Left lung (tissue), 14 donors: Measurements from ENCODE around the gene GUSB. TPM values are rescaled to one million over a fixed set of nuclear protein-coding genes. Genes with fewer than 3 reads are reported as not detected.
A peak's percentile ranks its signal among the peaks of the same experiment; 100 is the strongest.
"Not testable (repeated sequence)": the region's sequence is repeated elsewhere in the genome, so short reads cannot be mapped to it uniquely, and the experiment has no call there.

Experiments used
- ATAC-seq: fragments of 200-7000 bp; cut with Tn5 transposase; one replicate; pipeline ENCODE4 v1.9.1; 2020; ENCODE audit warnings: moderate library complexity
- DNase-seq, 4 donors: peaks; one replicate each; pipeline ENCODE4 v3.0.0-alpha.2; 2013 to 2020
- H3K27ac ChIP-seq, 2 donors: fragments of 200-600 bp; sonication (generic) in 1 of 2; one replicate each; pipeline versions ENCODE4 v1.5.0 to v1.8.0; 2020 to 2021
- H3K27me3 ChIP-seq, 2 donors: fragments of 200-600 bp; sonication (generic) in 1 of 2; one replicate each; pipeline versions ENCODE4 v1.5.0 to v1.8.0; 2020 to 2021
- H3K36me3 ChIP-seq, 2 donors: fragments of 200-600 bp; sonication (generic) in 1 of 2; one replicate each; pipeline versions ENCODE4 v1.5.0 to v1.8.0; 2020 to 2021
- H3K4me1 ChIP-seq, 2 donors: fragments of 200-600 bp; one replicate each; pipeline ENCODE4 v1.8.0; 2021
- H3K4me3 ChIP-seq, 2 donors: fragments of 200-600 bp; sonication (generic) in 1 of 2; one replicate each; pipeline versions ENCODE4 v1.5.0 to v1.8.0; 2020 to 2021; ENCODE audit warnings: mild to moderate bottlenecking in 1 of 2
- H3K9me3 ChIP-seq, 2 donors: fragments of 200-600 bp; sonication (generic) in 1 of 2; one replicate each; pipeline versions ENCODE4 v1.5.0 to v1.8.0; 2020 to 2021
- CTCF ChIP-seq, 2 donors: fragments of 200-600 bp; sonication (generic) in 1 of 2; IDR thresholded peaks; one replicate each; pipeline versions ENCODE4 v1.5.0 to v1.8.0; 2021; ENCODE audit warnings: antibody characterized with exemption in 2 of 2
- intact Hi-C, 2 donors: fragments of 100-400 bp; cut with DNase I; formaldehyde crosslinking; loops; one replicate each; pipeline versions ENCODE4 v1.11.2 to v1.14.2; 2022
- long read RNA-seq, 12 donors: library from polyadenylated mRNA in 2 of 12; unstranded in 2 of 12; transcript quantifications; one replicate each; pipeline ENCODE4 v2.0.0 and lab custom pipeline, GENCODE V29; 2019 to 2026
- polyA plus RNA-seq, 6 donors: library from polyadenylated mRNA; unstranded; fragments of 120-200 nt; gene quantifications; one replicate each; pipeline ENCODE4 v1.2.1, GENCODE V29; 2013; ENCODE audit not compliant: insufficient read length in 6 of 6
- total RNA-seq, 2 donors: library from RNA; stranded (reverse); fragmentation: NEBNext Ultra II Directional; extraction: Animal tissue kit (Norgen Biotek cat#: 25700); gene quantifications; one replicate each; pipeline ENCODE4 v1.2.1, GENCODE V29; 2021
- donor health status: DM: no; HTN: yes; CAD: no.
- donor health status: DM: no; HTN: no; CAD: no.

The GUSB gene
- total RNA-seq (10 to 100 TPM; 54.7 to 71.5 TPM), polyA plus RNA-seq (10 to 100 TPM; 63.4 to 76.9 (median 69.0) TPM)
- long read RNA-seq, donor 1, transcript GUSB-201 (12 exons, 2,300 nt): major isoform, 9 of 80 reads
- long read RNA-seq, donor 1, partial matches to known transcripts: 63 of 80 reads
- long read RNA-seq, donor 1, other reads (novel, unspliced or antisense): 6 of 80 reads
- long read RNA-seq, donor 2, transcript GUSB-201 (12 exons, 2,300 nt): major isoform, 8 of 19 reads
- long read RNA-seq, donor 2, partial matches to known transcripts: 0 of 19 reads
- long read RNA-seq, donor 2, other reads (novel, unspliced or antisense): 11 of 19 reads
- long read RNA-seq, donor 3, partial matches to known transcripts: 41 of 50 reads
- long read RNA-seq, donor 3, other reads (novel, unspliced or antisense): 5 of 50 reads
- long read RNA-seq, donor 4, transcript GUSB-201 (12 exons, 2,300 nt): major isoform, 23 of 80 reads
- long read RNA-seq, donor 4, partial matches to known transcripts: 26 of 80 reads
- long read RNA-seq, donor 4, other reads (novel, unspliced or antisense): 29 of 80 reads
- long read RNA-seq, donor 5, partial matches to known transcripts: 57 of 67 reads
- long read RNA-seq, donor 5, other reads (novel, unspliced or antisense): 7 of 67 reads
- long read RNA-seq, donor 6, transcript GUSB-201 (12 exons, 2,300 nt): major isoform, 7 of 42 reads
- long read RNA-seq, donor 6, partial matches to known transcripts: 35 of 42 reads
- long read RNA-seq, donor 6, other reads (novel, unspliced or antisense): 0 of 42 reads
- long read RNA-seq, donor 7, partial matches to known transcripts: 27 of 34 reads
- long read RNA-seq, donor 7, other reads (novel, unspliced or antisense): 5 of 34 reads
- long read RNA-seq, donor 8, partial matches to known transcripts: 54 of 59 reads
- long read RNA-seq, donor 8, other reads (novel, unspliced or antisense): 0 of 59 reads
- long read RNA-seq, donor 9: 0 reads
- long read RNA-seq, donor 10, transcript GUSB-201 (12 exons, 2,300 nt): major isoform, 26 of 47 reads
- long read RNA-seq, donor 10, partial matches to known transcripts: 2 of 47 reads
- long read RNA-seq, donor 10, other reads (novel, unspliced or antisense): 19 of 47 reads
- long read RNA-seq, donor 11, partial matches to known transcripts: 61 of 63 reads
- long read RNA-seq, donor 11, other reads (novel, unspliced or antisense): 0 of 63 reads
- long read RNA-seq, donor 12, partial matches to known transcripts: 27 of 28 reads
- long read RNA-seq, donor 12, other reads (novel, unspliced or antisense): 0 of 28 reads

GRCh38 chr7:65981965-65982792 is at the start of gene GUSB:
Gene GUSB, minus strand, starts transcription at chr7:65982213. Its CDS starts 30 bp downstream, at chr7:65982183.
- ATAC-seq (peak; percentile 95), DNase-seq (peak; percentile 89 to 98 (median 94))
- Histone ChIP-seq H3K27me3 (no peaks in the 10 kb centered on the region), H3K36me3 (peaks cover 0 to 30% of the 10 kb centered on the region in 2 donors), H3K4me1 (peaks cover 11 to 23% of the 10 kb centered on the region in 2 donors), H3K27ac (peak within 1 kb of the TSS; percentile 77 to 87), H3K9me3 (no peaks in the 10 kb centered on the region), H3K4me3 (peak within 1 kb of the TSS; percentile 89 to 99)
- no peak for TF ChIP-seq CTCF (IDR thresholded peaks at IDR 0.05)
- intact Hi-C loops: no loop called here

- H3K27ac ChIP-seq: peak overlapping the region in 1 of 2 donors; percentile 18
- intact Hi-C loops, H3K36me3 ChIP-seq, H3K27me3 ChIP-seq, DNase-seq, H3K9me3 ChIP-seq, H3K4me3 ChIP-seq: not testable (repeated sequence)
- peak; percentile 63 for ATAC-seq
- H3K4me1 ChIP-seq: peaks cover 0 to 14% of the 10 kb centered on the region in 2 donors
Measured at GRCh38 chr7:66028342-66028741, 46.3 kb upstream of the GUSB start.

- Histone ChIP-seq H3K4me3 (no peak overlapping the region), H3K9me3 (no peaks in the 10 kb centered on the region), H3K36me3 (no peaks in the 10 kb centered on the region), H3K4me1 (no peaks in the 10 kb centered on the region), H3K27ac (no peak overlapping the region), H3K27me3 (no peaks in the 10 kb centered on the region)
- TF ChIP-seq CTCF (IDR thresholded peaks at IDR 0.05): no peak
- ATAC-seq (peak; percentile 23), DNase-seq (no peak)
- intact Hi-C loops: no loop called here
Measured at GRCh38 chr7:66016131-66016461, 34.1 kb upstream of the GUSB start.

- no peaks in the 10 kb centered on the region for H3K4me1 ChIP-seq
- no peak for TF ChIP-seq CTCF (IDR thresholded peaks at IDR 0.05)
- no peak overlapping the region for H3K4me3 ChIP-seq
- intact Hi-C loops: no loop called here
- no peaks in the 10 kb centered on the region for H3K36me3 ChIP-seq
- no peak overlapping the region for H3K27ac ChIP-seq
- DNase-seq (no peak), ATAC-seq (no peak)
- H3K9me3 ChIP-seq: no peaks in the 10 kb centered on the region
- H3K27me3 ChIP-seq: no peaks in the 10 kb centered on the region
Measured at GRCh38 chr7:66015440-66016130, 33.6 kb upstream of the GUSB start.
